Hematopoietic multipotent progenitor cell treated with erythropoietin and hydrocortisone succinate and interleukin-3 and kit ligand, for 8 days (in vitro differentiated cells): ENCODE data around the gene HNRNPUL1.

Experiments used
- DNase-seq: peaks from one replicate; pipeline ENCODE4 v3.0.0-alpha.2; 2015

The HNRNPUL1 gene

GRCh38 chr19:41309180-41310032 lies 45.2 kb downstream of the HNRNPUL1 start:
- peak; percentile 32 for DNase-seq

- DNase-seq, result peak; percentile 88
Observed at GRCh38 chr19:41310033-41310831, 46.1 kb downstream of the HNRNPUL1 start, which contains the start of gene CCDC97. Gene CCDC97, plus strand, starts transcription at chr19:41310172. Its CDS starts 139 bp downstream, at chr19:41310311.

GRCh38 chr19:41311072-41311471 lies 46.9 kb downstream of the HNRNPUL1 start:
- DNase-seq, result no peak

GRCh38 chr19:41311613-41312012 lies 47.4 kb downstream of the HNRNPUL1 start:
- no peak for DNase-seq

- DNase-seq, result no peak
Observed at GRCh38 chr19:41316306-41316920, 52.2 kb downstream of the HNRNPUL1 start.

GRCh38 chr19:41318696-41319499 lies 54.7 kb downstream of the HNRNPUL1 start:
- no peak for DNase-seq

GRCh38 chr19:41319500-41320184 lies 55.5 kb downstream of the HNRNPUL1 start:
- no peak for DNase-seq

- no peak for DNase-seq
Observed at GRCh38 chr19:41320185-41320518, 56.0 kb downstream of the HNRNPUL1 start.

- DNase-seq, result no peak
Observed at GRCh38 chr19:41320568-41320967, 56.4 kb downstream of the HNRNPUL1 start.

GRCh38 chr19:41321204-41321599 lies 57.0 kb downstream of the HNRNPUL1 start:
- DNase-seq, result no peak

- DNase-seq, result peak; percentile 48
Observed at GRCh38 chr19:41321600-41322270, 57.6 kb downstream of the HNRNPUL1 start.

- DNase-seq, result no peak
Observed at GRCh38 chr19:41322451-41322850, 58.3 kb downstream of the HNRNPUL1 start.

GRCh38 chr19:41323023-41323422 lies 58.9 kb downstream of the HNRNPUL1 start:
- no peak for DNase-seq

- peak; percentile 86 for DNase-seq
Observed at GRCh38 chr19:41323430-41324125, 59.4 kb downstream of the HNRNPUL1 start.

- DNase-seq, result no peak
Observed at GRCh38 chr19:41324231-41324702, 60.1 kb downstream of the HNRNPUL1 start.

- DNase-seq, result no peak
Observed at GRCh38 chr19:41324921-41325639, 60.9 kb downstream of the HNRNPUL1 start.

GRCh38 chr19:41325640-41325946 lies 61.4 kb downstream of the HNRNPUL1 start:
- no peak for DNase-seq

GRCh38 chr19:41325947-41326706 lies 62.0 kb downstream of the HNRNPUL1 start:
- DNase-seq, result peak; percentile 39

- DNase-seq, result peak; percentile 41
Observed at GRCh38 chr19:41327076-41327575, 63.0 kb downstream of the HNRNPUL1 start.
